HG03442 (cell line): ENCODE measurements around the gene UROC1.

Experiments used
- ATAC-seq: cut with Tn5 transposase; IDR thresholded peaks from one replicate; pipeline ENCODE4 v1.9.1; 2021; ENCODE audit warnings: mild to moderate bottlenecking, moderate library complexity; ENCODE audit not compliant: unreplicated experiment

The UROC1 gene

DNA sequence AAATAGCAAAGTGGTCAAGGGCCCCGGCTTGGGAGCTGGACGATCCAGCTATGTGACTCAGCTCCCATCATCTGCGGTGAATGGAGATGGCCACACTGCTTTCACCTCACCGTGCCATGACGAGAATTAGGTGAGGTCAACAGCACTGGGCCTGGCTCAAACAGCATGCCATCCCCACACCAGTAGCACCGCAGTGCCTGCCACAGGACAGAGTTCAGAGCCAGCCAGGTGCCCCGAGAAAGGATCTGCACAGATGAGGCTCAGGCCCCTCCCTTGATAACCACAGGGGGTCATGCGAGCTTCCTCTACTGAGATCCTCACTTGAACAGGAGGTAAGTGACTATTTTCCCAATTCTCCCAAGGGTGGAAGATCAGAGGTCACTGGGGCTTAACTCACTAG is 71.3 kb downstream of the UROC1 start:
- ATAC-seq: no peak

GRCh38 chr3:126445506-126445905 is 72.1 kb downstream of the UROC1 start:
- ATAC-seq: no peak

DNA sequence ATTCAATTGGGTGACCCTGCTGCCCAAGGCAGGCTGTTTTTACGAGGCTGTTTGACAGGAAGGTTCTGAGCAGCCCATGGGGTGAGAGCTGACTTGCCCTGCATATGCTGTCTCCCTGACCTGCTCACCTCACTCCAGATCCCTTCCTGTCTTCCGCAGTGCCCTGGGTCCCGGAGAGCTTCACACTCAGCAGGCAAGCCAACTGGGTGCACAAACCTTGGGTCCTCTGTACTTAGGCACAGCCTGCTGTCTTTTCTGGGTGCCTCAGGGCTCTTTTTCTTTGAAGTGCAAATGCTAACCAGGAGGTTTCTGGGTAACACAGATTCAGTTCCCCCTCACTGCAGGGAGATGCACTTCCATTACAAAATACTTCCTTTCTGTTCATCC is 74.7 kb downstream of the UROC1 start:
- ATAC-seq: no peak

DNA sequence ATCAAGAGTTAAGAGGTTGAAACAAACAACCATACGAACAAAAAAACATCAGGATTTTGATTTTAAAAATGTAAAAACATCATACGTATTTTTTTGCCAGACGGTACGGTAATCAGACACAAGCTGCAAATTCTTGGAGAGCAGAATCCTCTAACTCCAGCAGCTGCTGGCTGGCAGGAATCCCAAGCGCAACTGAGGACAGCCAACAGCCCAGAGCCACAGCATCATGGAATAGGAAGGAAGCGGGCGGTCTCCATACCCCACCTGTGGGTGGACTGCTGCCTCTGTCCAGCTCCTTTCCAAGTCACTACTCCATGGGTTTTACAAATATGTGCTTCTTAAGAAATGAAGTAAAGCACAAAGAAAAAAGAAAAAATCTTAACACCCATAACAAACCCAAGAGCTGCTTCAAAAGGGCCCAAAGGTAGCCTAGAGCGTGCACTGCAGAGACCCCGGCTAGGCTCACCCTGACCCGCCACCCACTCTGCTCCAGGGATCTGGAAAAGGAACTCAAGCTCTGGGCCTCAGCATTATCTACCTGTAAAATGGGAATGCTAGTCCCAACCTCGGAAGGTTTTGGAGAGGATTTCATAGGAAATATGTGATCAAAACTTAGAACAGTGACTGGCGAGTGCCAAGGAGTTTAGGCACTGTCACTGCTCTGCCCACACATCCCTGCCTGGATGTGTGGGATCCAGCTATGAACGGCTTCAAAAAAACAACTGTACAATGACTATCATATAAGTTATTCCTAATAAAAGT is 75.3 kb downstream of the UROC1 start:
- no peak for ATAC-seq

GRCh38 chr3:126441256-126441880 is 76.2 kb downstream of the UROC1 start:
- no peak for ATAC-seq

- no peak for ATAC-seq
Measured at GRCh38 chr3:126440709-126440995, 76.9 kb downstream of the UROC1 start.

DNA sequence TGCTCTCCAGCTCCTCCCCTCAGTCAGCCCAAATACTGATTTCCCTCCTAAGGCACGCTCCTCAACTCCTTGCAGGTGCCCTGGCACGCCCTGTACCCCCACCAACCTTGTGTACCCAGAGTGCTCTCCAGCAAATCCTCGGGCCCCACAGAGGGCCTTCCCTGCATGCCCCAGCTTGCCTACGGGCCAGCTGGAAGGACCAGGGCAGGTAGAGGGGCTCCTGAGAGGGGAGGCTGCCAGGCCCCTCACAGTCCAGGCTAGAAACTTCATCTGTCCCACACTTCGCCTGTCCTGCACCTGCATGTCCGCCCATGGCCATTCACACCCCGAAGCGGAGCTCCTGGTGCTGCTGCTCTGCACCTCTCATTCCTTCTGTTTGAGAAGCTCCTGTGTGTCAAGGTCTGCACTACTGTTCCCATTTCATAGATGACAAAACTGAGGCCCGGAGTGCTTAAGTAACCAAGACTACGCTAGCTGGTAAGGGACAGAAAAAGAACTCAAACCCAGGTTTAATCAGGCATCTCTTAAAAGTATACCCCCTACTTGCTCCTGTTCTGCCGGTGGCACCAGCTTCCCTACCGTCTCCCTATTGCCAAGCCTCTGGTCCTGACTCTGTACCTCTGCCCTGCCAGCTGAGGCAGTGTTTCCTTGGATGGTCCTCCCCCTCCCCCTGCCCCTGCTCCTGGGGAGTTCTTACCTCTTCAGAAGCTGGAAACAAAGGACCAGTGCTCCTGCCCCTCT is 77.4 kb downstream of the UROC1 start:
- ATAC-seq: no peak

- no peak for ATAC-seq
Measured at GRCh38 chr3:126439346-126439967, 78.1 kb downstream of the UROC1 start.

DNA sequence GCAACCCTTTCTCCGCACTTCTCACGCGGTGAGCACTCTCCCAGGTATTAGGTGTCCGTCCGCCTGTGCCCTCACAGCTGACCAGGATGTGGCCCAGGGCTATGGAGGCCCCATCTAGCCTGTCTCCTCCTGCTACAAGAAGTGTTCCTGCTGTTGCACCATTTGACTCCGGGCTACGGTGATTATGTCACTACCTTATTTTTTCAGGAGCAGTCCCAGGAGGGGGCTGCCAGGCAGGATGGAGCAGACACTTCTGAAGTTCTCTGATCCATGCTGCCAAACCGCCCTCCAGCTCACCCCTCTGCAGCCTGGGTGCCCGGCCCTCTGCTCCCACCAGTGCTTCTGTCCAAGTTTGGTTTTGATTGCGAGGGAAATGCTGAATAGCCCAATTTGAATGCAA is 78.8 kb downstream of the UROC1 start:
- no peak for ATAC-seq

GRCh38 chr3:126438186-126438585 is 79.4 kb downstream of the UROC1 start:
- ATAC-seq: no peak

DNA sequence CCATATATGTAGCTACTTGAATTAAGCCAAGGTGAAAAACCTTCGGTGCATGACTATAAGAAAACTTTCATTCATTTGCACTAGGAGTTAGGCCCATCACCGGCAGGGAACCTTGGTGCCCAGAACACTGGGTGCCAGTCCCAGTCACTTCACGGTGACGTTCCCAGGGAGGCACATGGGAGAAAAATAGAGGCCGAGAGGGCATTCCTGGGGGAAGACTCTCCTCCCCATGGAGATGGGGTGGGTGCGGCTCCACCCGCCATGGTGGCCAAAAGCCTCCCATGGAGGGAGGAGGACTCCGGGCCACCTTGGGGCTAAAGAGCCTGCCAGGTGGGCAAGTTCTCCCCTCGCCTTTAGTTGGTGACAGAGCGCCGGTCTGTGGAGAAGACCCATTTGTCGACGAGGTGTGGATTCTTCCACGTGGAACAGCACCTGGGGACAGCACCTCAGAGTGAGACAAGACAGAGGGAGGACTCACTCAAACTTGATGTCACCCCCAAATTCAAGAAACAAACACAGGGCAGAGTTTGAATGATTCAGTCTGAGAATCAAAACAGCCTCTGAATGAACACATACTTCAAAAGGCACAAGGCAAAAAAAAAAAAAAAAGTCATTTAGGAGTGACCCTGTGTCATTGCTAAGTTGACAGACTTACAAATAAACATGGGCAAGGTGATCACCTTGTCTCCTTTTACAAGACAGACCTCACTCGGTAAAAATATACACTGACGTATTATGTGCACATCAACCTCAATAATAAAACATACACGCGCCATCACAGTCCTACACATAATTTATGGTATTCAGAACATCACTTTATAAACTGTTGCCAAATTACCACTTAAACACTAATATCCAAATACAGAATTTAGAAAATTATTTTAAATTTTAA is 80.5 kb downstream of the UROC1 start:
- no peak for ATAC-seq

DNA sequence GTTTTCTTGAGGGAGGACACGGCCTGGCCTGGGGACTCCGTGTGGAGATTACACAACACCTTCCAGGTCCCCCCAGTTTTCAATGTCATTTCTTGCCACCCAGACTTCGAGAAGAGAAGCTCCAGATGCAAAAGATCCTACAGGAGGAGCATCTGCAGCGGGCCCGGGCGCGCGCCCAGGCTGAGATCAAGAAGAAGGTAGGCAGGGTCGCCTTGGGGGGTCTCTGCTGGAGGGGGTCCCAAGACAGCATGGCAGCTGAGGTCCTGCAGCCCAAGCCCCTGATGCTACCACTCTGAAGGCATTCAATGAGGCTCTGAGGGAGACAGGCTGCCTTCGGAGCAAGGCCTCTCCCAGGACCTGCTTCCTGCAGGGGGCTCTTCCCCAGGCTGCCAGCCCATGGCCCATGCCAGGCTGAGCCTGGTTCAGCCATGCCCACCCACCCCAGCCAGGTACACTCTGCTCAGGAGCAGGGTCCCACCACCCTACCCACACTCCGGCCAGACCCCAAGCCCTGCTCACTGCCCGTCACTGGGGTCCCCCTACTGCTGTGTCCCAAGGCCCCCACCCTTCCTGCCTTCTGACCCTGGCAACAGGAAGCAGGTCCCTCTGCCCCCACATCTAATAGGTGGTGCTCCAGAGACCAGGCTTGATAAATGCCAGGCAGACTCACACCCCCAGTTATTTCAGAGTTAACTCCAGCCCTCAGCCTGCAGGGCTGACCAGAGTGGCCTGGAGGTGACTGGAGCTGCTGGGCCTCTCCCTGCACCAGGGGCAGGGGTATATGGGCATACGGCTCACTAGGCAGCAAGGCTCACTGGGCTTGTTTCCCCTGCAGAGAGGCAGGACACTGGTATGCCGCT is 81.9 kb downstream of the UROC1 start:
- no peak for ATAC-seq

GRCh38 chr3:126434931-126435411 is 82.6 kb downstream of the UROC1 start:
- ATAC-seq: no peak

DNA sequence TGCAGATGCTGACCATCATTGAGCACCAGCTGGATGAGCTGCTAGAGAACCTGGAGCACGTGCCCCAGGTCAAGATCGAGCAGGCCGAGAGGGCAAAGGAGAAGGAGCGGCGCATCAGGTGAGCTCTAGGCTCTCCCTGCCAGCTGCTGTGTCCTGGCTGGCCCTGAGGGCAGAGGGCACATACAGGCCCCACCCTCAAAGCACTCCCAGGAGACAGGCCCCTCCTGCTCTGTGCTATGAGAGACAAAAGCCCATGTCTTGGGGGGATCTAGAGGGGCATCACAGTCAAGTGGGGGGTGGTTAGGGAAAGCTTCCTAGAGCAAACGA is 83.3 kb downstream of the UROC1 start:
- ATAC-seq: no peak

DNA sequence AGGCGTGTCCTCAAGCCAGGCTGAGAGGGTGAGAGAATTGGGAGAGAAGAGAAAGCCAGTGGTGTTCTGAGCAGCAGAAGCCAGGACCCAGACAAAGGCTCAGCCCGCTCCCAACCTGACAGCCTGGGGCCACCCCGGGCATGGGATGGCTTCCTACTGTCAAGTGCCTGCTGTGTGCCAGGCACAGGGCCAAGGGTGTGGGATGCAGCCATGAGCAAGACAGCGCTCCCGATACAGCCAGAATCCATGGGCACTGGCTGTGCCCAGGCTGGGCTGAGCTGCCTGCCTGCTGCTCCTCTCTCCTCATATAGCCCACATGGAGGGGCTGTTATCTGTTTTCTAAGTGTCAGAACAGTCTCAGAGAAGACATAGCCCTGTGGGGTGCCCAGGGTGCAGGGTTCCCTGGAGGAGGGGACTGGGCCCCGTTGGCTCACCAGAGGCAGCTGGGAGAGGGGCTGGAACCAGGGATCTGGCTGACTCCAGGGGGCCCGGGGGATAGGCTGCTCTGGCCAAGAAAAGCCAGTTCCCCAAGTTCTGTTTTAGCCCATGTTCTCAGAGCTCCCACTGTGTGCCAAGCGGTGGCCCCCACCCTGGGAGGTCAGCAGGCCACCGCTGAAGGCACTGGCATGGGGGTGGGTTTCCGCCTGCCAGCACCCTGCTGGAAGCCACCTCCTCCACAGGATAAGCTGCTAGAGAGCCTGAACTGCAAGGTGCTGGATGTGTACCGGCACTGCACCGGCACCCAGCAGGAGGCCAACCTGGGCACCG is 83.9 kb downstream of the UROC1 start:
- no peak for ATAC-seq

DNA sequence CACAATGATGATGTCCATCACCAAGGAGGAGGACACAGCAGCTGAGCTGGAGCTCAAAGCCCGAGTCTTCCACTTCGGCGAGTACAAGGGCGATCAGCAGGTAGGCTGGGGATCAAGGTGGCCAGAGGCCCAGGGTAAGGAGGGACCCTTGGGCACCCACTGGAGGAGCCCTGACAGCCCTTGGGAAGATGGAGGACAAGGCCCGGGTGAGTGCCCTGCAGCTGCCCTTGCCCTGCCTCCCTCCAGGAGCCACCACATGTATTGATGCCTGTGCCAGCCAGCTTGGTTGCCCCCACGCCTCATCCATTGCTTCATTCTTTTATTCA is 84.5 kb downstream of the UROC1 start:
- no peak for ATAC-seq

DNA sequence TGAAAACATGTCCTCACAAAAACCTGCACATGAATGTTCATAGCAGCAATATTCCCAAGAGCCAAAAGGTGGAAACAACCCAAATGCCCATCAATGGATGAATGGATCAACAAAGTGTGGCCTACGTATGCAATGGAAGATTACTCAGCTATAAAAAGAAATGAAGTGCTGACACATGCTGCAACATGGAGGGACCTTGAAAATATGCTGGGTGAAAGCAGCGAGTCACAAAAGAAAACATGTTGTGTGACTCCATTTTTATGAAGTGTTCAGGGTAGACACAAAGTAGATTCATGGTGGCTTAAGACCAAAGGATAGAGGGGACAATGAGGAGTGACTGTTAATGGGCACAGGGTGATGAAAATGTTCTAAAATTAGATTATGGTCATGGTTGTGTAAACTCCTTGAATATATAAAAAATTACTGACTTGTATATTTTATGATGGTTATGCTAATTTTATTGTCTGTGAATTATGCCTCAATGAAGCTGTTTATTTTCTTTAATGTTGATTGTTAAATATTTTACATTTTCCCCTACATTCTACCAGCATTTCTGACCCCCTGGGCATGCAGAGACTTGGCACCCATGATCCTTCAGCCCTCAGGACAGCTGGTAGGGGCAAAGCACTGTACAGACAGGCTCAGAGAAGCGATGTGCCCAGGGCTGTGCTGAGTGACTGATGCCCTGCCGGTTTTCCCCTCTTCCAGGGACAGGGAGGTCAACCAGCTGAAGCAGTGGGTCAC is 85.0 kb downstream of the UROC1 start:
- no peak for ATAC-seq
